OCI-LY3 (cell line): Measurements from ENCODE around the gene LYSET.
"Not testable (repeated sequence)": the region's sequence is repeated elsewhere in the genome, so short reads cannot be mapped to it uniquely, and the experiment has no call there.

ENCODE experiments used
- H2AFZ ChIP-seq: fragments of 200-600, 300-600 bp; shearing (Covaris generic); 2 replicates; pipeline ENCODE4 v1.6.0; 2014; ENCODE audit warnings: antibody characterized with exemption, low read depth, low read length
- H3K27ac ChIP-seq: fragments of 200-600, 300-600 bp; sonication (generic); 2 replicates; pipeline ENCODE4 v1.5.1; 2014; ENCODE audit warnings: mild to moderate bottlenecking, low read length, moderate library complexity, mixed read lengths
- H3K27me3 ChIP-seq: fragments of 200-600, 300-600 bp; sonication (generic); 2 replicates; pipeline ENCODE4 v1.6.1; 2014; ENCODE audit warnings: low read depth, low read length, mixed read lengths
- H3K36me3 ChIP-seq: fragments of 200-600, 300-600 bp; sonication (generic); replicated peaks from 2 replicates; pipeline ENCODE3; 2014; ENCODE audit warnings: low read depth, low read length, mixed read lengths
- H3K4me1 ChIP-seq: fragments of 300-600, 200-600 bp; sonication (generic); 2 replicates; pipeline ENCODE4 v1.6.1; 2014; ENCODE audit warnings: low read length, mixed read lengths
- H3K4me2 ChIP-seq: fragments of 200-600, 300-600 bp; sonication (generic); 2 replicates; pipeline ENCODE4 v1.6.1; 2014; ENCODE audit warnings: low read length, mixed read lengths
- H3K4me3 ChIP-seq: fragments of 300-600, 200-600 bp; sonication (generic); 2 replicates; pipeline ENCODE4 v1.5.1; 2014; ENCODE audit warnings: antibody characterized with exemption, mild to moderate bottlenecking, low read length, moderate library complexity
- H3K79me2 ChIP-seq: fragments of 300-600, 200-600 bp; shearing (Covaris generic); 2 replicates; pipeline ENCODE4 v1.6.1; 2014; ENCODE audit warnings: mild to moderate bottlenecking, low read length, mixed read lengths
- H3K9ac ChIP-seq: fragments of 300-600, 200-600 bp; shearing (Covaris generic); 2 replicates; pipeline ENCODE4 v1.6.0; 2014; ENCODE audit warnings: mild to moderate bottlenecking, low read length, moderate library complexity
- H3K9me3 ChIP-seq: fragments of 200-600, 300-600 bp; shearing (Covaris generic); 2 replicates; pipeline ENCODE4 v1.6.1; 2014; ENCODE audit warnings: low read length, mixed read lengths; ENCODE audit not compliant: insufficient read depth
- H4K20me1 ChIP-seq: fragments of 200-600, 300-600 bp; sonication (generic); 2 replicates; pipeline ENCODE4 v1.6.1; 2016; ENCODE audit warnings: low read length, mixed read lengths; ENCODE audit not compliant: insufficient read depth
- EZH2phosphoT487 ChIP-seq: fragments of 200-600 bp; shearing (Covaris generic); IDR thresholded peaks from 2 replicates; pipeline ENCODE4 v1.6.1; 2018; ENCODE audit warnings: antibody characterized with exemption, mixed run types, low read depth
- TF ChIP-seq, protein P1 (sequence below): fragments of 200-600, 300-600 bp; sonication (generic); IDR thresholded peaks from 2 replicates; pipeline ENCODE4 v1.5.1; 2014; ENCODE audit warnings: antibody characterized with exemption, low read length, low read depth

Gene LYSET

GRCh38 chr14:93230539-93230938, 45.4 kb downstream of the LYSET start:
- no peak overlapping the region for H3K9ac ChIP-seq
- no peak overlapping the region for H3K4me2 ChIP-seq
- H2AFZ ChIP-seq = no peak overlapping the region
- H3K4me3 ChIP-seq = no peak overlapping the region
- H3K79me2 ChIP-seq = no peaks in the 10 kb centered on the region
- TF ChIP-seq, protein P1, sequence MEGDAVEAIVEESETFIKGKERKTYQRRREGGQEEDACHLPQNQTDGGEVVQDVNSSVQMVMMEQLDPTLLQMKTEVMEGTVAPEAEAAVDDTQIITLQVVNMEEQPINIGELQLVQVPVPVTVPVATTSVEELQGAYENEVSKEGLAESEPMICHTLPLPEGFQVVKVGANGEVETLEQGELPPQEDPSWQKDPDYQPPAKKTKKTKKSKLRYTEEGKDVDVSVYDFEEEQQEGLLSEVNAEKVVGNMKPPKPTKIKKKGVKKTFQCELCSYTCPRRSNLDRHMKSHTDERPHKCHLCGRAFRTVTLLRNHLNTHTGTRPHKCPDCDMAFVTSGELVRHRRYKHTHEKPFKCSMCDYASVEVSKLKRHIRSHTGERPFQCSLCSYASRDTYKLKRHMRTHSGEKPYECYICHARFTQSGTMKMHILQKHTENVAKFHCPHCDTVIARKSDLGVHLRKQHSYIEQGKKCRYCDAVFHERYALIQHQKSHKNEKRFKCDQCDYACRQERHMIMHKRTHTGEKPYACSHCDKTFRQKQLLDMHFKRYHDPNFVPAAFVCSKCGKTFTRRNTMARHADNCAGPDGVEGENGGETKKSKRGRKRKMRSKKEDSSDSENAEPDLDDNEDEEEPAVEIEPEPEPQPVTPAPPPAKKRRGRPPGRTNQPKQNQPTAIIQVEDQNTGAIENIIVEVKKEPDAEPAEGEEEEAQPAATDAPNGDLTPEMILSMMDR = no peak
- TF ChIP-seq EZH2phosphoT487 = no peak
- H3K4me1 ChIP-seq = no peaks in the 10 kb centered on the region
- peaks cover 20% of the 10 kb centered on the region for H3K36me3 ChIP-seq
- H3K9me3 ChIP-seq = no peaks in the 10 kb centered on the region
- no peaks in the 10 kb centered on the region for H3K27me3 ChIP-seq
- H3K27ac ChIP-seq = no peak overlapping the region
- H4K20me1 ChIP-seq = no peaks in the 10 kb centered on the region

GRCh38 chr14:93231129-93231979, 46.2 kb downstream of the LYSET start:
- TF ChIP-seq, protein P1 = no peak
- no peak for TF ChIP-seq EZH2phosphoT487
- H3K9me3 ChIP-seq = no peaks in the 10 kb centered on the region
- H3K4me2 ChIP-seq = no peak overlapping the region
- no peaks in the 10 kb centered on the region for H3K79me2 ChIP-seq
- peaks cover 15% of the 10 kb centered on the region for H3K36me3 ChIP-seq
- no peak overlapping the region for H3K9ac ChIP-seq
- H2AFZ ChIP-seq = no peak overlapping the region
- no peaks in the 10 kb centered on the region for H4K20me1 ChIP-seq
- H3K4me1 ChIP-seq = no peaks in the 10 kb centered on the region
- no peak overlapping the region for H3K4me3 ChIP-seq
- no peaks in the 10 kb centered on the region for H3K27me3 ChIP-seq
- H3K27ac ChIP-seq = no peak overlapping the region

DNA sequence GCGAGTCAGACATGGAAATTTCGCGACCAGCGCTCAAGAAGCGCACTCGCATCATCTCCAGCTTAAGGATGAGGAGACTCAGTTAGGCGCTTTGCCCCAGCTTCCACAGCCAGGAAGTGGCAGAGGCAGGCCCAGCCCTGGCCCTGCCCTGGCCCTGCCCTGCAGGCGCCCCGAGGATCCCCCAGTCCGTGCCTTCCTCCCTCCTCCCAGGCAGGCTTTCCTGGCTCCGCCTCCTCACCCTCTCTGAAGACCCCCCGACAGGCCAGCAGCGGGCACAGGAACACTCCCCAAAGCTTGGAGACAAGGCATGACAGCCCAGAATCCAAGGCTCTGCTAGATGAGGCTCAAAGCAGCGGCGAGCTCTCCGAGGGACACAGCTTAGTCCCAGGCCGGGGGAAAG, 47.0 kb downstream of the LYSET start:
- H2AFZ ChIP-seq = no peak overlapping the region
- no peak overlapping the region for H3K9ac ChIP-seq
- H3K9me3 ChIP-seq = no peaks in the 10 kb centered on the region
- no peaks in the 10 kb centered on the region for H3K4me1 ChIP-seq
- no peak overlapping the region for H3K27ac ChIP-seq
- H3K4me2 ChIP-seq = no peak overlapping the region
- H3K36me3 ChIP-seq = peaks cover 12% of the 10 kb centered on the region
- TF ChIP-seq, protein P1 = no peak
- no peak for TF ChIP-seq EZH2phosphoT487
- H4K20me1 ChIP-seq = no peaks in the 10 kb centered on the region
- no peaks in the 10 kb centered on the region for H3K79me2 ChIP-seq
- no peaks in the 10 kb centered on the region for H3K27me3 ChIP-seq
- H3K4me3 ChIP-seq = no peak overlapping the region

DNA sequence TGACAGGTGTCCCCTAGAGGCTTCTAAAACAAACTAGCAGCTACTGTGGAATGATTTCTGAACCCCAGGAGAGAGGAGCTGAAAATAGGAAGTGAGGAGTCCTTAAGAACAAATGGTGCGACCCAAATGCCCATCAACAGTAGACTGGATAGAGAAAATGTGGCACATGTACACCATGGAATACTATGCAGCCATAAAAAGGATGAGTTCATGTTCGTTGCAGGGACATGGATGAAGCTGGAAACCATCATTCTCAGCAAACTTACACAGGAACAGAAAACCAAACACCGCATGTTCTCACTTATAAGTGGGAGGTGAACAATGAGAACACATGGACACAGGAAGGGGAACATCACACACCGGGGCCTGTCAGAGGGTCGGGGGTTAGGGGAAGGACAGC, 48.0 kb downstream of the LYSET start:
- not testable (repeated sequence) for H3K4me2 ChIP-seq, H3K79me2 ChIP-seq, H2AFZ ChIP-seq, H4K20me1 ChIP-seq, H3K9ac ChIP-seq, H3K9me3 ChIP-seq, H3K4me1 ChIP-seq, H3K36me3 ChIP-seq, H3K27ac ChIP-seq, H3K27me3 ChIP-seq, H3K4me3 ChIP-seq
